Activated gamma-delta T cell treated with anti-CD3 and anti-CD28 coated beads, Interleukin-2, amount 50 U/mL, for 16 hours (primary cell): ENCODE results near the gene UBE2L3.
"Not testable (repeated sequence)": the region's sequence is repeated elsewhere in the genome, so short reads cannot be mapped to it uniquely, and the experiment has no call there.

Experiments
- DNase-seq: peaks from one replicate; pipeline ENCODE4 v3.0.0-alpha.2; 2020; ENCODE audit warnings: low read depth

Gene UBE2L3

GRCh38 chr22:21602579-21602978 is 35.1 kb downstream of the UBE2L3 start:
- DNase-seq, result no peak

- DNase-seq, result no peak
These were observed 36.5 kb downstream of the UBE2L3 start for GRCh38 chr22:21603973-21604372.

- DNase-seq, result no peak
These were observed 38.5 kb downstream of the UBE2L3 start for GRCh38 chr22:21605887-21606564.

- no peak for DNase-seq
These were observed 39.3 kb downstream of the UBE2L3 start for GRCh38 chr22:21606775-21607174.

GRCh38 chr22:21609556-21610157 is 42.1 kb downstream of the UBE2L3 start:
- DNase-seq, result not testable (repeated sequence)

- DNase-seq, result no peak
These were observed 43.9 kb downstream of the UBE2L3 start for GRCh38 chr22:21611210-21611977.

- DNase-seq, result no peak
These were observed 45.3 kb downstream of the UBE2L3 start for GRCh38 chr22:21612858-21613257.

- no peak for DNase-seq
These were observed 46.2 kb downstream of the UBE2L3 start for GRCh38 chr22:21613553-21614233.

GRCh38 chr22:21615731-21616130 is 48.2 kb downstream of the UBE2L3 start:
- DNase-seq, result no peak

GRCh38 chr22:21617337-21617736 is 49.8 kb downstream of the UBE2L3 start:
- not testable (repeated sequence) for DNase-seq

- DNase-seq, result no peak
These were observed 53.5 kb downstream of the UBE2L3 start for GRCh38 chr22:21621025-21621424.

GRCh38 chr22:21622011-21622918 is 54.8 kb downstream of the UBE2L3 start:
- no peak for DNase-seq

GRCh38 chr22:21622919-21623647 is 55.6 kb downstream of the UBE2L3 start:
- no peak for DNase-seq

- no peak for DNase-seq
These were observed 56.1 kb downstream of the UBE2L3 start for GRCh38 chr22:21623648-21623970.

- no peak for DNase-seq
These were observed 56.8 kb downstream of the UBE2L3 start for GRCh38 chr22:21624120-21624879.

- no peak for DNase-seq
These were observed 57.6 kb downstream of the UBE2L3 start for GRCh38 chr22:21624880-21625791.

- DNase-seq, result no peak
These were observed 58.7 kb downstream of the UBE2L3 start for GRCh38 chr22:21626073-21626734.

GRCh38 chr22:21626735-21627469 is 59.4 kb downstream of the UBE2L3 start:
- DNase-seq, result no peak
